HL-60 (cell line): Measurements from ENCODE around the gene SLC9C2.
"Not testable (repeated sequence)": the region's sequence is repeated elsewhere in the genome, so short reads cannot be mapped to it uniquely, and the experiment has no call there.

ENCODE experiments used
- DNase-seq, 2 experiments: peaks; one replicate each; pipeline ENCODE4 v3.0.0-alpha.2; 2010 to 2020; ENCODE audit warnings: low read depth in 1 of 2, low spot score in 1 of 2
- H3K27ac ChIP-seq: fragments of 250-450 bp; sonication (Bioruptor Pico); replicated peaks from 2 replicates; pipeline ENCODE4 v1.5.1; 2020; ENCODE audit warnings: mild to moderate bottlenecking, moderate library complexity
- H3K27me3 ChIP-seq: fragments of 250-450 bp; sonication (Bioruptor Pico); 2 replicates; pipeline ENCODE4 v1.5.1; 2021; ENCODE audit warnings: mild to moderate bottlenecking, moderate library complexity; ENCODE audit not compliant: insufficient read depth, poor library complexity, severe bottlenecking
- H3K4me3 ChIP-seq: replicated peaks from 2 replicates; pipeline ENCODE4 v1.5.1; 2011; ENCODE audit warnings: mild to moderate bottlenecking, control low read depth, low read length; ENCODE audit not compliant: insufficient read depth
- GABPA ChIP-seq: IDR thresholded peaks from 2 replicates; pipeline ENCODE4 v1.6.1; 2012; ENCODE audit warnings: low read depth
- POLR2AphosphoS5 ChIP-seq: IDR thresholded peaks from 2 replicates; pipeline ENCODE4 v1.6.1; 2012; ENCODE audit warnings: low read depth
- SPI1 ChIP-seq: IDR thresholded peaks from 2 replicates; pipeline ENCODE4 v1.6.1; 2012; ENCODE audit warnings: low read depth, mild to moderate bottlenecking, borderline replicate concordance
- TF ChIP-seq, protein P1 (sequence below): IDR thresholded peaks from 2 replicates; pipeline ENCODE4 v1.6.1; 2012; ENCODE audit warnings: low read depth; ENCODE audit not compliant: insufficient replicate concordance
- TF ChIP-seq, protein P2 (sequence below): IDR thresholded peaks from one replicate; pipeline ENCODE4 v1.5.1; 2011; ENCODE audit warnings: low read length, control low read depth, inconsistent platforms; ENCODE audit not compliant: insufficient read depth

The SLC9C2 gene

GRCh38 chr1:173499729-173500128 lies 103.1 kb downstream of the SLC9C2 start:
- no peak for DNase-seq
- H3K27ac ChIP-seq = no peak overlapping the region
- no peak overlapping the region for H3K4me3 ChIP-seq
- TF ChIP-seq POLR2AphosphoS5 (no peak), SPI1 (no peak), GABPA (no peak)
- TF ChIP-seq, protein P1, sequence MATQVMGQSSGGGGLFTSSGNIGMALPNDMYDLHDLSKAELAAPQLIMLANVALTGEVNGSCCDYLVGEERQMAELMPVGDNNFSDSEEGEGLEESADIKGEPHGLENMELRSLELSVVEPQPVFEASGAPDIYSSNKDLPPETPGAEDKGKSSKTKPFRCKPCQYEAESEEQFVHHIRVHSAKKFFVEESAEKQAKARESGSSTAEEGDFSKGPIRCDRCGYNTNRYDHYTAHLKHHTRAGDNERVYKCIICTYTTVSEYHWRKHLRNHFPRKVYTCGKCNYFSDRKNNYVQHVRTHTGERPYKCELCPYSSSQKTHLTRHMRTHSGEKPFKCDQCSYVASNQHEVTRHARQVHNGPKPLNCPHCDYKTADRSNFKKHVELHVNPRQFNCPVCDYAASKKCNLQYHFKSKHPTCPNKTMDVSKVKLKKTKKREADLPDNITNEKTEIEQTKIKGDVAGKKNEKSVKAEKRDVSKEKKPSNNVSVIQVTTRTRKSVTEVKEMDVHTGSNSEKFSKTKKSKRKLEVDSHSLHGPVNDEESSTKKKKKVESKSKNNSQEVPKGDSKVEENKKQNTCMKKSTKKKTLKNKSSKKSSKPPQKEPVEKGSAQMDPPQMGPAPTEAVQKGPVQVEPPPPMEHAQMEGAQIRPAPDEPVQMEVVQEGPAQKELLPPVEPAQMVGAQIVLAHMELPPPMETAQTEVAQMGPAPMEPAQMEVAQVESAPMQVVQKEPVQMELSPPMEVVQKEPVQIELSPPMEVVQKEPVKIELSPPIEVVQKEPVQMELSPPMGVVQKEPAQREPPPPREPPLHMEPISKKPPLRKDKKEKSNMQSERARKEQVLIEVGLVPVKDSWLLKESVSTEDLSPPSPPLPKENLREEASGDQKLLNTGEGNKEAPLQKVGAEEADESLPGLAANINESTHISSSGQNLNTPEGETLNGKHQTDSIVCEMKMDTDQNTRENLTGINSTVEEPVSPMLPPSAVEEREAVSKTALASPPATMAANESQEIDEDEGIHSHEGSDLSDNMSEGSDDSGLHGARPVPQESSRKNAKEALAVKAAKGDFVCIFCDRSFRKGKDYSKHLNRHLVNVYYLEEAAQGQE = no peak
- TF ChIP-seq, protein P2, sequence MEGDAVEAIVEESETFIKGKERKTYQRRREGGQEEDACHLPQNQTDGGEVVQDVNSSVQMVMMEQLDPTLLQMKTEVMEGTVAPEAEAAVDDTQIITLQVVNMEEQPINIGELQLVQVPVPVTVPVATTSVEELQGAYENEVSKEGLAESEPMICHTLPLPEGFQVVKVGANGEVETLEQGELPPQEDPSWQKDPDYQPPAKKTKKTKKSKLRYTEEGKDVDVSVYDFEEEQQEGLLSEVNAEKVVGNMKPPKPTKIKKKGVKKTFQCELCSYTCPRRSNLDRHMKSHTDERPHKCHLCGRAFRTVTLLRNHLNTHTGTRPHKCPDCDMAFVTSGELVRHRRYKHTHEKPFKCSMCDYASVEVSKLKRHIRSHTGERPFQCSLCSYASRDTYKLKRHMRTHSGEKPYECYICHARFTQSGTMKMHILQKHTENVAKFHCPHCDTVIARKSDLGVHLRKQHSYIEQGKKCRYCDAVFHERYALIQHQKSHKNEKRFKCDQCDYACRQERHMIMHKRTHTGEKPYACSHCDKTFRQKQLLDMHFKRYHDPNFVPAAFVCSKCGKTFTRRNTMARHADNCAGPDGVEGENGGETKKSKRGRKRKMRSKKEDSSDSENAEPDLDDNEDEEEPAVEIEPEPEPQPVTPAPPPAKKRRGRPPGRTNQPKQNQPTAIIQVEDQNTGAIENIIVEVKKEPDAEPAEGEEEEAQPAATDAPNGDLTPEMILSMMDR = no peak
- no peaks in the 10 kb centered on the region for H3K27me3 ChIP-seq

- no peak overlapping the region for H3K27ac ChIP-seq
- no peaks in the 10 kb centered on the region for H3K27me3 ChIP-seq
- no peak overlapping the region for H3K4me3 ChIP-seq
- DNase-seq = no peak
- TF ChIP-seq, protein P1 = no peak
- TF ChIP-seq, protein P2 = no peak
- TF ChIP-seq POLR2AphosphoS5 = no peak
- TF ChIP-seq GABPA = no peak
- no peak for TF ChIP-seq SPI1
These were observed 106.0 kb downstream of the SLC9C2 start for GRCh38 chr1:173496757-173497320.

DNA sequence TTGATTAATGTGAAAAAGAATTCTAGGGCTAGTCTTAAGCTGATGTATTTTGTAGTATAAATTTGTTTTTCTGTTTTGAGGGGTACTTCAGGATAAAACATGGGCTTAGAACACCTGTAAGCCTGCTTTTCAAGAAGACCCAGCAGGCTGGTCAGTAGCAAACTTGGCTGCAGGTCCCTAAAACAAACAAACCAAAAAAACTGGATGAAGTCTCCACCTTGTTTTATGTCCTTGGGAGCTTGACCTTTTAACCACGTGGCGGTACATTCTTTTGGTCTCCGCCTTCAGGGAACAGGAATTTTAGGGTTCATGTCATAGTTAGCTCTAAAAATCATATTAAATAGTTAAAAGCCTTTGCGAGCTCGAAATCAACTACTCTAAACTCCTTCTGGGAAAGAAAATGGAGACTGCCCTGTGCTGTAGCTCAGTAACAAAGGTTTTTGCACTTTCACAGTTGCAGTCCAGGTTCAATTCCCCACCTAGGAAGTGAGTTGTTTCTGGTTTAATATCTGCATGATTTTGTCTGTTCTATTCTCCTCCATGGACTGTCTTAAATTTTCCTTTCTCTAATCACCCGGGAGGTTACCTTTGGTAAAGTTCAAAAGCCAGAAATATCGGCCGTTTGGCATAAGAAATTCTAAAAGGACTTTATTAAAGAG lies 107.1 kb downstream of the SLC9C2 start:
- DNase-seq = no peak
- TF ChIP-seq, protein P1 = no peak
- TF ChIP-seq, protein P2 = no peak
- TF ChIP-seq POLR2AphosphoS5 = no peak
- TF ChIP-seq SPI1 = no peak
- TF ChIP-seq GABPA = no peak
- no peak overlapping the region for H3K4me3 ChIP-seq

DNA sequence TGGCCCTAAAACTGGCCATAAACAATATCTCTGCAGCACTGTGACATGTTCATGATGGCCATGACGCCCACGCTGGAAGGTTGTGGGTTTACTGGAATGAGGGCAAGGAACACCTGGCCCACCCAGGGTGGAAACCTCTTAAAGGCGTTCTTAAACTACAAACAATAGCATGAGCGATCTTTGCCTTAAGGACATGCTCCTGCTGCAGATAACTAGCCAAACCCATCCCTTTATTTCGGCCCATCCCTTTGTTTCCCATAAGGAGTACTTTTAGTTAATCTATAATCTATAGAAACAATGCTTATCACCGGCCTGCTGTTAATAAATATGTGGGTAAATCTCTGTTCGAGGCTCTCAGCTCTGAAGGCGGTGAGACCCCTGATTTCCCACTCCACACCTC lies 109.7 kb downstream of the SLC9C2 start:
- not testable (repeated sequence) for DNase-seq, H3K27me3 ChIP-seq, H3K27ac ChIP-seq, H3K4me3 ChIP-seq

More for the DNA sequence above, 107.1 kb downstream of the SLC9C2 start:
- no peaks in the 10 kb centered on the region for H3K27me3 ChIP-seq
- H3K27ac ChIP-seq = no peak overlapping the region
